Effector CD4-positive, alpha-beta T cell (primary cell): Measurements from ENCODE around the gene PTH2R.
"Not testable (repeated sequence)": the region's sequence is repeated elsewhere in the genome, so short reads cannot be mapped to it uniquely, and the experiment has no call there.

Experiments used
- DNase-seq: peaks from one replicate; pipeline ENCODE4 v3.0.0-alpha.2; 2020

The PTH2R gene

DNA sequence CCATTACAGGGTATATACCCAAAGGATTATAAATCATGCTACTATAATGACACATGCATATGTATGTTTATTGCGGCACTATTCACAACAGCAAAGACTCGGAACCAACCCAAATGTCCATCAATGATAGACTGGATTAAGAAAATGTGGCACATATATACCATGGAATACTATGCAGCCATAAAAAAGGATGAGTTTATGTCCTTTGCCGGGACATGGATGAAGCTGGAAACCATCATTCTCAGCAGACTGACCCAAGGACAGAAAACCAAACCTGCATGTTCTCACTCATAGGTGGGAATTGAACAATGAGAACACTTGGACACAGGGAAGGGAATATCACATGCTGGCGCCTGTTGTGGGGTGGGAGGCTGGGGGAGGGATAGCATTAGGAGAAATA lies 9.8 kb upstream of the PTH2R start:
- DNase-seq = not testable (repeated sequence)

DNA sequence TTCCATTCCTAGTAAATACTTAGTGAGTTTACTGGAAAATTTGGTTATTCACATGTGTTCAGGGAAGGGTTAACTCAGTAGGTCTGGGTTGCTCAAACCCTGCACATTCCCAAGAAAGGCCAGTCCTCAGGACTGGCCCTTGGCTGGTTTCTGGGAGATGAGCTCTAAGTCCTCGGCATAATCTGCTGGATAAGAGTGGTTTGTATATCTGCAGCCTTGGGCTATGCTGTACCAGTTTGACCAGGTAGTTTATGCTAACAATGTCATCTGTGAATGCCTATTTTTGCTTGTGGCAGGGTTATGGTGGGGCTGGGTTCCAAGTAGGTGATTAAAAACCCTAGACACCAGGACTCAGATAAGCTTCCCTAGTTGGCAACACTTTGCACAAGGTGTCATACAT lies 7.4 kb upstream of the PTH2R start:
- no peak for DNase-seq

DNA sequence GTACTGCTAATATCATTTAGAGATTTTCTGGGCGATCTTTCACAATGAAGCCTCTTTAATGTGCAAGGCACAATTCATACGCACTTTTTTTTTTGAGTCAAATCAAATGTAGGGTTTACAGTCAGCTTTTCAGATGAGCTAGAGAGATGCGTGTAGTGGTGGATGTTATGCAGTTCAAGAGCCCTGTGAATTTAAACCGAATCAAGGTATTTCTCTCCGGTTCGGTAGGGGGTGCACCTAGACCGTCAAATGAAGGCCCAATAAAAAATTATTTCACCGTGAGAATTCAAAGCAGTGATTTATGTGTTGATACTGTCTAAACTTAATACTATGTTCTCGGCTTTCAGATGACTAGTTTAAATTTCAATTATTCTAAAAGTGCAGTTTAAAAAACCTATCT lies 1.1 kb downstream of the PTH2R start:
- DNase-seq = no peak

DNA sequence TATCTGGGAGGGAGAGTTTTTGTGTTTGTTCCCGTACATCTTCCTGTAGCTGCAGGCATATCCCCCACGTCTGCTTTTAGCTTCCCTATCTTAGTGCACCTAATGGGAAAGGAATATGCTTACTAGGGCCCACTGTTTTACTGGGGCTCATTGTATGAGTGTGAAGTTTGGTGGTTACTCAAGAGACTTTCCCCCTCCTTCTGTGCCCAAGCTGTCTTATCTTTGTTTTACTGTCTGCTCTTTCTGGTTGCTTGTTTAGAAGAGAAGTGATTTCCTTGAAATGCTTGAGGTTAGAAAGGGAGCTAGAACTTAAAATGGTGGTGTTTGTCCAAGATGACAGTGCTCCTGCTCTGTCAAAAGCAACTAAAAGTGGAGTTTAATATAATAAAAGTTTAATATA lies 7.3 kb downstream of the PTH2R start:
- DNase-seq = no peak

DNA sequence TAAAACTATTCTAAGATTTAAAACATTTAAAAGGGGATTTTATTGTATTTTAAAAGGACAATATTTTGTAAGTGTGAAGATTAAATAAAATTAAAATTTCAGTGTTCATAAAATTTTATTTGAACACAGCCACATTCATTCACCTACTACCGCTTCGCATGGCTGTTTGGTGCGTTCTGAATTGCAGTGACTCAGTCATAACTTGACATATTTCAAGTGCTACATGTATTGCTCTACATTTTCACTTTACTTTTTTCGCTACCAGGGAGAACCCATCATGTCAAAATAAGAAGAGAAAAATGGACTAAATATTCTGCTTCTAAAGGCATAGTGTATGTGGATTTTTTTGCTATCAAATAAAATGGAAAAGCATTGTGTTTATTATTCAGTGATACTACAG lies 8.7 kb downstream of the PTH2R start:
- no peak for DNase-seq

DNA sequence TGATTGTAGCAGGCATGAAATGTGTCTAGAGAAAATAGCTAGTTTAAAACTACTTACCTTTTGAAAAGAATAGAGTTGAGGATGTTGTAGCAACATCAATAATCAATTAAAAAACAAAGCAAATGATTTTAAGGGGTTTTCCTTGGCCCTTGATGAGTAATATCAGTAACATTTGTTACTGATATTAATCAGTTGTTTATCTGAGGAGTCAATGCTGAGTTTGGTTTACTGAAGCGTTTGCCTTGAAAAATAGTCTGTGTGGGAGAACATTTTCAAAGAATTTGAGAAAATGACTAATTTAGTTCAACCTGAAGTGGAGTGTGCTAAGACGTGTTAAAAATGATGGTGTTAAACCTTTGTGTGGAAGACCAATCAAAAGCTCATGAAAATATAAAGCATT lies 9.3 kb downstream of the PTH2R start:
- no peak for DNase-seq

DNA sequence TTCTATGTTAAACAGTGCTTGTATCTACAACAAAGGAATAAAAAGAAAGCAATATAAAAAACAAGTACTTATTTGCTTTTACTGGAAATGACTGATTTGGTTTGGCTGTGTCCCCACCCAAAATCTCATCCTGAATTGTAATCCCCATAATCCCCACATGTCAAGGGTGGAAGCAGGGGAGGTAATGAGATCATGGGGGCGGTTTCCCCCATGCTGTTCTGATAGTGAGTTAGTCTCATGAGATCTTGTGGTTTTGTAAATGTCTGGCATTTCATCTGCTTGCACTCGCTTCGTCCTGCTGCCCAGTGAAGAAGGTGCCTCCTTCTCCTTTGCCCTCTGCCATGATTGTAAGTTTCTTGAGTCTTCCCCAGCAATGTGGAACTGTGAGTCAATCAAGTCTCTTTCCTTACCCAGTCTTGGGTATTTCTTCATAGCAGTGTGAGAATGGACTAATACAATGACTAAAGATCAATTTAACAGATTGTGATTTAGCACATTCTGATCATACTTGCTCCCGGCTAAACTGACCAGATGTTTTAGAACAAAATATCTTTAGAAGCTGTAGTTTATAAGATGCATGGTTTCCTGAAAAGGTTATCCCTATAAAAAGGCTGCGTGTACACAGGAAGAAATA lies 19.9 kb downstream of the PTH2R start:
- DNase-seq = no peak

DNA sequence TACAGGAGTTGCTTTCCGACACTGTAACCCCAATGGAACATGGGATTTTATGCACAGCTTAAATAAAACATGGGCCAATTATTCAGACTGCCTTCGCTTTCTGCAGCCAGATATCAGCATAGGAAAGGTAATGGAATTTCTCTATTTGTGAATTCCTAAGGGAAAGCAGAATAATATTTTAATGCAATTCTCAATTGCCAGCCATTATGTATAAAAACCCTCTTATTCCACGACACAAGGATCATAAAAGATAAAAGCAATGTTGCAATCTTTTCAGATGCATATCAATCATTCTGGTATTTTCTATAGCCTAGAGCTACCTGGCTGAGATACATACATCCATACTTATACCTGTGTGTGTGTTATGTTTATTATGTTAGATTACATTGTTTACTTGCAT lies 31.2 kb downstream of the PTH2R start:
- no peak for DNase-seq

DNA sequence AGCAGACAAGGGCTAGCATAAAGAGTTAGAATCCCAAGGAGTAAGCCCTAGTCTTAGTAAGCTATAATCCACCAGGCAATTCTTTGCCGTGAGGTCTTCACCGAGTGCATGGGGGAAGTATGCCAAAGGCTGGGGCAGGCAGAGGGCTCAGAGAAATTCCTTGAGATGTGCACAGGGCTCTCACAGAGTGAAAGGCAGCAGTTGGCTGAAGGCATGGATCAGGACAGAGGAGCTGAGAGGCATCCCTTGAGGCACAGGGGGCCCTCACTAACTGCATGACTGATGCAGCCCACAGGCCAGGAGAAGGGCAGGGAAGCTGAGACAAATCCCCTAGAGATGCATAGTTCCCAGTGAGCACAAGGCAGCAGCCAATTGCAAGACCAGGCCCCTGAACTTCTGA lies 34.1 kb downstream of the PTH2R start:
- DNase-seq = no peak

DNA sequence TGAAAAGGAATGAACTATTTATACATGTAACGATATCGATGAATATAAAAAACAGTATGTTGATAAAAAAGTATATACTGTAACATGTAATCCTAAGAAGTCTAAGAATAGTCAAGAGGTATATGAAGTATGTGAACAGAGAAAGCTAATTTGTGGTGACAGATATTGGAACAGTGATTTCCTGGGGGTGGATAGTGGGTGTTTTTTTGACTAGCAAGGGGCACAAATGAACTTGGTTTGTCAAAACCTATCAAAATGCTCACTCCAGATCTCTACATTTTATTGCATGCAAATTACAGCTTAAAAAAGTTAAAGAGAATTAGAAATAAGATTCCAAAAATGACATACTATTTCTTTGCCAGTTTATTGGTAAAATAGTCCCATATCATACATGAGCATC lies 35.4 kb downstream of the PTH2R start:
- DNase-seq = no peak

DNA sequence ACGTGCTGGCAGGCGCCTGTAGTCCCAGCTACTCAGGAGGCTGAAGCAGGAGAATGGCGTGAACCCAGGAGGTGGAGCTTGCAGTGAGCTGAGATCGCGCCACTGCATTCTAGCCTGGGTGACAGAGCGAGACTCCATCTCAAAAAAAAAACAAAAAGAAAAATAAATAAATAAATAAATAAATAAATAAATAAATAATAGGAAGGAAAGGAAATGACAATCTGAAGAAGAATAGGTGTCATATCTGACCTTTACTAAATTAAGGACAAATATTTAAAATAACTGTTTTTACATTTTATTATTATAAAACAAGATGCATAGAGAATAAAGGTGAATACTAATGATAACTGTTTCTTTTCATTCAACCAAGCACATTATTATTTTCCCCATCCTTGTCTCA lies 40.9 kb downstream of the PTH2R start:
- DNase-seq = not testable (repeated sequence)

DNA sequence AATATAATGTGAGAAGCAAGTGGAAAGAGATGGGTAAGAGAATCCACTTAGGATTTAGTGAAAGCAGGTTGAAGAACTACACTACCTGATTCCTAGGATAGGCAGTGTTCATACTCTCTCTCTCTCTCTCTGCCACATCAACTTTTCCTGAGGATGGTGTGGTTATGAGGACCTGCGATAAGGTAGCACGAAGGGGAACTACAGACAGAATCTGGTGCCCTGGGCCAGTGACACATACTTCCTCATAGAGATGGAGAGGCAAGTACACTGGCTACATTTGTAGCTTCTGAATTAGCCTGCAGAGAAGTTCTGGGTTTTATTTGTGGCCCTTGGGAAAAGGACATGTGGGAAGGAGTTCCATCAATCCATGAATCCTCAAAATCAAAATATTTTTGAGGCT lies 44.5 kb downstream of the PTH2R start:
- DNase-seq = no peak

DNA sequence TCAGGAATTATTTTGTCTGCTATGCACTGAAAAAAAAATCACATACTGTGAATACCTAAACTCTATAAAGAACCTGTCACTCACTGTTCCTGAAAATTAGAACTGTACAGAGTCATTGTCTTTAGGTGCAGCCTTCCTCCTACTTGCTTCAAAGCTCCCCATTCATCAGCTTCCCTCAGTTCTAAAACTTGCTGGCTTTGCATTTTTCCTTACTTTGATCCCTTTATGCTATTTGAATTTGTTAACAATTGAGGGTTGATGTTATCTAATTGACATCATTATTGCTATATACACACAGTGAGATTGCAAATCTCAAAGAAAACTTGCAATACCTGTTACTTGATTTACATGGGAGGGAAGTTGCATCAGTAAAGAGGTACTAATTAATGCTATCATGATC lies 48.3 kb downstream of the PTH2R start:
- no peak for DNase-seq

DNA sequence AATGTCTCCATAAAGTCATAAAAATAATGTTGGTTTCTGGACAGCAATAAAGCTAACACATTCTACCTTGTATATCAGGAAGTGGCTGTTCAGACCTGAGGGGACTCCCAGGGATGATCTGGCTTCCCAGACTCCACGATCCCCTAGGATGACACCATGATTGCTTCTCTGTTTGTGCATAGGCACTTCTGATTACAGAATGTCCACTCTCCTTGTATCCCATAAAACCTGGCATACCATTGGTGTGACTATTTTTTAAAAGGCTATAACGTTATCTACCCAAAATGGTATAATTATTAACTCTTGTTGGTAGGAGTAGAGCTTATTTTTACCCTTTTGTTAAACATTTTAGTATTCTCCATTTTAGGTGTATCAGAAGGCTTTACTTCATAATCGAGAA lies 57.1 kb downstream of the PTH2R start:
- no peak for DNase-seq

DNA sequence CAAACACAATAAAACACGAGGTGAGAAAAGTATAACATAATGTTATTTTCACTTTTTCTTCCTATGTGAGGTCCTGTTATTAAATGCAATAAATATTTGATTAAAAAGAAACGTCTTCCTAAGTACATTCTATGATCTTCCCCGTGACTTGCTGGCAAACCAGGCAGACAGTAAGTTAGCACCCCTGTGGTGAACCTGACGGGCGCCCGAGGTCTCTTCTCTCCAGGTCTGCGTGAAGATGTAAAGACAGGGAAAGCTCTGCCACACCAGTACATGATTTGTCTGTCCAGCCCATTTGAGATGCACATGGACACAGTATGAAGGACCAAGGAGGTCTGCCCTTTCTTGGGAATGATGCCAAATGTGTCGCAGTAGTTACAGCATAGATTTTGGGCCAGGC lies 57.6 kb downstream of the PTH2R start:
- DNase-seq = no peak

DNA sequence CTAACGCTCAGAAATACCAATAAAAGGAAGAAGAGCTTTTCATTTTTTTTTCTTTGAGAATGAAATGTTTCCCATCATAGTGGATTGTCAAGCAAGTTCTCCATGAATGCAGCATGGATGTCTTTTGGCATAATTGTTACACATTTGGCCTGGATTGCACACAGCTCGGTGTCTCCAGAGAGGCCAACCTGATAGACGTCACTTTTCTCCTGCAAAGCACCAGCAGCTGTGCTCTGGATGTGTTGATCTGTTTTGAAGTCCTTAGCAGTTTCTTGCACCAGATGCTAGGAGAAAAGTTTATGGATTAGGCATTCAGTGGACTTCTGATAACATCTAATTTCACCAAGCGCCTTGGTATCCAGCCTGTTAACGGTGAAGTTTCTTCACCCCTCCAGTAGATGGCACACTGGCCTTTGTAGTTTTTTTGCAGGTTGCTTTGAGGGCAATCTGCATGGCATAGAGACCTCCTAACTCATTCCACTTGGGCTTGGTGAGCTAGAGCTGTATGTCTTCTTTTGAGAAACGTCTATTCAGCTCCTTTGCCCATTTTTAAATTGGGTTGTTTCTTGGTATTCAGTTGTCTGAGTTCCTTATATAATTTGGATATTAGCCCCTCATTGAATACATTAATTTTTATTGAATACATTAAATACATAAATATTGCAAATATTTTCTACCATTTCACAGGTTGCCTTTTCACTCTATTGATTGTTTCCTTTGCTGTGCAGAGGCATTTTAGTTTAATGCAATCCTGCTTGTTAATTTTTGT lies 59.7 kb downstream of the PTH2R start:
- no peak for DNase-seq

DNA sequence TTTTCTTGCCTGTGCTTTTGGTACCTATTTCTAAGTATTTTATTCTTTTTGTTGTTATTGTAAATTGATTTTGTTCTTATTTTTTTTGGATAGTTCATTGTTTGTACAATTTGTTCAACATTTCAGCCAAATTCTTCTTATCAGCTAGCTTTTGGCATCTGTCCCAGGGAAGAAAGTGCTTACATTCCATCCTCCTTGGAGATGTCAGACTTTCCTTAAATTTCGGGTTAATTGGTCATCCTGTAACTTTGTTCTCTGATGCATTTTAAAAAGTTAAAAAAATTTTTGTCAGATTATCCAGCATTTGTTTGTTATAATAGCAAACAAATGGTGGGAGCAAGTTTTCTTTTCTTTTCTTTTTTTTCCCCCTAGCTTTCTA lies 60.3 kb downstream of the PTH2R start:
- no peak for DNase-seq

DNA sequence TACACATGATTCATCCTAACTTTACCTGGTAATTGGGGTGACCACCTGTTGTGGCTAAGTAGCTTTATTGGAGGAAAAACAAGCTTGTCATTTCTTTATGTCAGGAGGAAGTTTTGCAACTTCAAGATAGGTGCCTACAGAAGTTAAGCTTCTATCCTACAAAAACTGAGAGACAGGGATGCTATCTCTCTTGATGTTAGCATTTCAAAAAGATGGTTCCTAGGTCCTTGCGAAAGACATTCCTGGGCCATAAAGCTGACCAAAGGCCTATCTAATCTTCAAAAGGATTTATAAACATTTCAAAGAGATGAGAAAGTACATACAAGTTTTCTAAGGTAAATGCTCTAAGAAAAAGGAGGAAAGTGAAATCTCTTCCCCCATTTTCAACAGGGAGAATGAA lies 61.0 kb downstream of the PTH2R start:
- no peak for DNase-seq

DNA sequence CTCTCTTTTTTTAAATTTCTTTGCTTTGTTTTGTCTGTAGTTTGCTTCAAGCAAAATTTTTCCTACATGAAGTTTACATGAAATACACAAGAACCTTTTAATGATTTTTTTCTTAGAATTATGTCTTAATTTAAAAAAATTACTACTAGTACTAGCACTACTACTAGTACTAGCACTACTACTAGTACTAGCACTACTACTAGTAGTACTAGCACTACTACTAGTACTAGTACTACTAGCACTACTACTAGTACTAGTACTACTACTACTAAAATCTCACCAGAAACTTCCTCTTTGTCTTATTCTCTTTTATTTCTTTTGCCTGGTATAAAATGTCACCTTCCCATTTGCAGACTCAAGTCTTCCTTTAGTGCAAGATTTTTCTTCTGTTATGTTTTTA lies 71.1 kb downstream of the PTH2R start:
- no peak for DNase-seq

DNA sequence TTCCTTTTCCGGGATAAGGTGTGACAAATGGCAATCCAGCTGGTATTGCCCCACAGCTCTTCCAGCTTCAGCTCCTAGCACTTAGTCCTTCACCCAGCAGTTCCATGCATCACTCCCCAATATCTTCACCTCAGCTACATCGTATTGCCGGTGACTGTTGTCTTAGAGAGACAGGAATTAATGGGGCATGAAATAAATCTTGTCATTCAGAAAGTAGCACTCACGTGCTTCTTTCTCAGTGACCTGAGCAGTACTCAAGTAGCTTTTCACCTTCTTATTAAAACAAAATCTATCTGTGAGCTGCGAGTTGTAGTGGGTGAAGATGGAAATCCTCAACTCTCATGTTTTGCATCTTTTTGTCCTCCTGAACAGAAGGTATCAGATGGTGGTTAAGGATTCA lies 72.8 kb downstream of the PTH2R start:
- no peak for DNase-seq

DNA sequence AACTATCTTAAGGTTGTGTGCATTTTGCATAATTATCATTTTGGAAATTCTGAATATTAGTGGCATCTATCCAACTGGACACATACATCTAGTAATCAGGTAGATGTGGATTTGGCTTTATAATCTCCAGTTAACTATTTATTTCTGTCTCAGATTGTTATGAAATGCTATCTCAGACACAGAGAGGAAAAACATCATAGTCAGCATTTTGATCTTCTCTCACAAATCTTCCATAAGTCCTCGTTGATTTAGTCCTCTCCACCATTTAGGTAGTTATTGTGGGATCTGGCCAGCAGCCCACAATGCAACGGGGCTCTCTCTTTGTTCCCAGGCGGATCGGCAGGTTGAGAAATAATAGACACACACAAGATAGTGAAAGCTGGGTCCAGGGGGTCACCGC lies 75.4 kb downstream of the PTH2R start:
- DNase-seq = not testable (repeated sequence)

DNA sequence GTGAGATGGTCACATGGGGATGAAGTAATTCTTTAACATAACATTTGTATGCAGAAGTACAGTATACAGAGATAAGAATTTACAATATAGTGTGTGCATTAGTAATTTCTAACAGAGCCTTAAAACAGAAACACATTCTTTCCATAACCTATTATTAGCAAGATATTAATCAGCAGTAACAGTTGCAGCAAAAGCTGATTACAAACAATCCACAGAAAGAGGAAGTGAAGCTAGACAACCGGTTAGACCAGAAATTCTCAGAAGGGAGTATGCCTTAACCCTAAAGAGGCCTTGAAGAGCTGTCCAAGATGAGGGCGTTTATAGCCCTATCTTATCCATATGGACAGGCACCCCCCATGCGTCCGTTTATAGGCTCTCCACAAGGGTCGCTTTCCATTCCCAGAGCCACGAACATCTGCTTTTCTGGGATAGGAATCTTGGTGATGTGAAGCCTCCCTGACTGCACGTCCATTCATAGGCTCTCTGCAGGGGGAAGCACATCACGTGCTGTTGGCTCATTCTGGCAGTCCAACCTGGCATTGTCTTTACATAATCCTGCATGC lies 75.9 kb downstream of the PTH2R start:
- DNase-seq = not testable (repeated sequence)

DNA sequence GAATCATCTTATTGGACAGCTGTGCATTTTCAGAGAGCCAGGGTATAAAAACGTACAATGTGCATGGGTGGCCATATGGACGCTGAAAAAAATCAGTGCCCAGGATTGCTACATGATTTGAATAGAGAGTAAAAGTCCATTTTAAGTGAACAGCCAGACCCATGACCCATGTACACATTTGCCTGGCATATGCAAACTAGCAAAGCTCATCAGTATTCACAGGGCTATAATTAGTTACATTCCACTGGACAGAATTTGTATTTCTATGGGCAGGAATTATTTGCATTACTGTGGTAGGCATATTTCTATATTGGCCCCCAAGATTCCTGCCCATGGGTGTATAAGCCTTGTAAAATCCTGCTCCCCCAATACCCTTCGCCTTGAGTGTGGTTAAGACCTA lies 78.8 kb downstream of the PTH2R start:
- DNase-seq = no peak

DNA sequence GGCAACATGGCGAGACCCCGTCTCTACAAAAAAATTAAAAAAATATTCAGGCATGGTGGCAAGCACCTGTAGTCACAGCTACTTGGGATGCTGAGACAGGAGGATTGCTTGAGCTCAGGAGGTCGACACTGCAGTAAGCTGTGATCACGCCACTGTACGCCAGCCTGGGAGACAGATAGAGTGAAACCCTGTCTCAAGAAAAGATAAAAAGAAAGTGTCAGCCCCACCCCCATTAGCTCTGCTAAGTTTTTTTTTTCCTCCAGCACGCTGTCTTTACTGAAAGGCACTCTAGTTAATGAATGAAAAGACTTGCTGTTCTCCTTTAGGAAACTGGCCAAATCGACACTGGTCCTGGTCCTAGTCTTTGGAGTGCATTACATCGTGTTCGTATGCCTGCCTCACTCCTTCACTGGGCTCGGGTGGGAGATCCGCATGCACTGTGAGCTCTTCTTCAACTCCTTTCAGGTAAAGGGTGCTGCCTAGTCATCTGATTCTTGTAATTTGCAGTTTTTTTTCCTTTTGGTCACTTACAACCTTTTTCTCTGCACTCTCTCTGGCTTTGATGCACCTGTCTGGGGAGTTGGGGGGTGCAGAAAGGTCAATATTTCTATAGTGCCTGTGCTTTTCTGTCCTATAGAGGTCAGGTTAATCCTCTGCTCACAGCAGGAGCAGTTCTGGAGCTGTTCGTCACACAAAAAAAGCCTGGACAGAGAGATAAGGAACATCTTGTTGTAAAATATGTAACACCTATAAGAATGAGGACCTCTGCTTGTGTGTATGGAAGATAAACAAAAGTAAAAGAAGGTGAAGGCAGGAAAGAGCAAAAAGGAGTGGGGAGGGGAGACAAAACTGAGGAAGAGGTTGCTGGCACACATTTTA lies 82.3 kb downstream of the PTH2R start:
- DNase-seq = no peak
